ENCODE results near the gene SLC8B1.

SLC8B1 gene

DNA sequence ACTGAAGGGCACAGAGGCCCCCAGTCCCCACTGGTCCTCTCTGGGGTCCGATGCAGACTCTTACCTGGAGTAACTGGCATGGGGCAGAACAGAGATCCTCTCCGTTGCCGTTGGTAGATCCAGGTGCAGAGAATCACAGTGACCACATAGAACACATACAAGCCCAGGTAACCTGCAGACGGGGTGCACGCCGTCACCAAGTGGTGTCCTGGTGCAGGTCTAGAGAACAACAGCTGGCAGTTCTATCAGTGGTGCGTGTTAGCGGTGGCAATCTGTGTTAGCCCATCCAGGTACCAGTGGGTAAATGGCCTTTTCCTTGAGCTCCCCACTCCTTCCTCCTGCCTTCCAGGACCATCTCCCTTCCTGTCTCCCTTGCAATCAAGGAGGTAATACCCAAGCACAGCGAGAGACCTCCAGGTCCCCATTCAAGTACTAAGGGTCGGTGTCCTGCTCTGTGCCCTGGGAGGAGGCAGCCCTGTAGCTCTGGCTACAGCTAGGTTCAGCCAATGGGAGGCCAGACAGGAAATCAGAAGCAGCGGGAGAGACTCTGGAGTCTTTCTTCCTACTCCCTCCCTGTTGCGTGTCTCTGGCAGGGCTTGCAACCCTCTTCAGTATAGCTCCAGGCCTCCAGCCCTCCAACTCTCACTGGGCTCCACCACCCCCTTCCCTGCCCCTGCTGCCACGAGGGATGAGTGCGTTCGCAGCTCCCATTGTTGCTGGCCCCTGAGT is 15.8 kb downstream of the SLC8B1 start:
- DNase-seq: no peak

- DNase-seq: no peak
Measured at GRCh38 chr12:113318046-113318656, 16.8 kb downstream of the SLC8B1 start.

DNA sequence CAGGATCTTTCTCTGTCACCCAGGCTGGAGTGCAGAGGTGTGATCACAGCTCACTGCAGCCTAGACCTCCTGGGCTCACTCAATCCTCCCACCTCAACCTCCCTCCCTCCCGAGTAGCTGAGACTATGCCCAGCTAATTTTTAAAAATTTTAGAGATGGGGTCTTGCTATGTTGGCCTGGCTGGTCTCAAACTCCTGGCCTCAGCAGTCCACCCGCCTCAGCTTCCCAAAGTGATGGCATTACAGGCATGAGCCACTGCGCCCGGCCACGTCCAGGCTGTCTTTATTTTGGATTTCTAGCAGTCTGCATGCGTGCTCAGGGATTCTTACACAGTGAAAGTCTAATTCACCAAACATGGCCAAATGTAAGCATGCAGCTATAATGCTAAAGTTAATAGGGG is 17.8 kb downstream of the SLC8B1 start:
- DNase-seq: no peak

DNA sequence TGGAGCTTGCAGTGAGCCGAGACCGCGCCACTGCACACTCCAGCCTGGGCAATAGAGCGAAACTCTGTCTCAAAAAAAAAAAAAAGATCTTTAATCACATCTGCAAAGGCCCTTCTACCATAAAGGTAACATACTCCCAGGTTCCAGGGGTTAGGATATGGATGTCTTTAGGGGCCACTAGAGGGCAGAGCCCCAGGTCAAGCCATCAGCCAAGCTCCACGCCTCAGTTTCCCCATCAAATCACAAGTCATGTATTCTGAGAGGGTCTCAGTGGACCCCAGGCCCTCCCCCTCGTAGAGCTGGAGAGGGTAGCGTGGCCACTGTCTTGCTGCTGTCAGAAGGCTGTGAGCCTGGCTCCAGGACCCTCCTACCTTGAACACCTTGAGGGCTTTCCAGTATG is 18.8 kb downstream of the SLC8B1 start:
- DNase-seq: no peak

DNA sequence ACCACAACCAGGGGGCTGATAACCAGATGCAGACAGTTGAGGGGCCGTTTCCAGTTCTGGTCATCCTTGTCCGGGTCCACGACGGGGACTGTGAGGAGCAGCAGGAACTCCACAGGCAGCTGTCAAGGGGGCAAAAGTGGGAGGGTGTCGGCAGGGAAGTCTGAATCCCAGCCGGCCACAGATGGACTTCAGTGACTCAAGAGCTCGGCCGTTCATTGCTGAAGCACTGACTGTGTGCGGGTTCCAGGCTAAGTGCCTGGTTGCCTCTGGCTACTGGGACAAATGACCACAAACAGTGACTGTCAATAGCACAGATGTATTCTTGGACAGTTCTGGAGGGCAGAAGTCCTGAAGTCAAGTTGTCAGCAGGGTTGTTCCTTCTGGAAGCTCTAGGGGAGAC is 19.6 kb downstream of the SLC8B1 start:
- DNase-seq: no peak

DNA sequence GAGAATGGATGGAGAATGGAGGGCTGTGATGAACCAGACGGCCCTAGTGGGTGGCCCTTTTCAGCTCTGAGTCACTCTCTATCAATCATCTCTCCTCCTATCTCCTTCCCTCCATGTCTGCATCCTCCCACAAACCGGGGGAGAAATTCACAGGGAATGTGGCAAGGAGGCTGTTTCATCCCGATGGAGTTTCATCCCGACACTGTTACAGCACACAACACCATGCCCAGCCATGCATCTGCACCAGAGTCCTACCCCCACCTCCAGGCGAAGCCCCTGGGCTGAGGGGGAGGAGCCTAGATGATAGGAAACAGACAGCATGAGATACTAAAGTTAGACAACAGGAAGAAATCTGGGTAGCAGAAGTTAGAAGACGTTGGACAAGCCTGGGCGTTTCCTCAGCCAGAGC is 20.8 kb downstream of the SLC8B1 start:
- no peak for DNase-seq

- no peak for DNase-seq
Measured at GRCh38 chr12:113310489-113310888, 24.4 kb downstream of the SLC8B1 start.

DNA sequence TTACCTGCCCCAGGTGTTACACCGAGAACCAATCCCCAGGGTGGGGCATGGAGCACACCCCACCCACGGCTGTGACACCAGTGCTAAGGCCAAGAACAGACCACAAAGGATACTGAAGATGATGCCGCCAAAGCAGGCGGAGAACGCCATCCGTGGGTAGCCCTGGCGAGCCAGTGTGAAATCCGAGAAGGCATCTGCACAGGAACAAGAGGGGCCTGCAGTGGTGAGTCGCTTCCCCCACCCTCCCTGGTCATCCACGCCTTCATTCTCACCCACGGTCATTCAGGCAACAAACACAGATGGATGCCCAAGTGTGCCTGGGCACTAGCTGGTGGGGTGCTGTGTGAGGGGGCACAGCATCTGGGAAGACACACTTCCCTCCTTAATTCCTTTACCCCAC is 28.5 kb downstream of the SLC8B1 start:
- DNase-seq: peak in 1 of 2 donors; percentile 10

- DNase-seq: no peak
Measured at GRCh38 chr12:113305281-113305856, 29.5 kb downstream of the SLC8B1 start.

GRCh38 chr12:113302886-113303640 is 31.8 kb downstream of the SLC8B1 start:
- DNase-seq: peak; percentile 54 to 72

DNA sequence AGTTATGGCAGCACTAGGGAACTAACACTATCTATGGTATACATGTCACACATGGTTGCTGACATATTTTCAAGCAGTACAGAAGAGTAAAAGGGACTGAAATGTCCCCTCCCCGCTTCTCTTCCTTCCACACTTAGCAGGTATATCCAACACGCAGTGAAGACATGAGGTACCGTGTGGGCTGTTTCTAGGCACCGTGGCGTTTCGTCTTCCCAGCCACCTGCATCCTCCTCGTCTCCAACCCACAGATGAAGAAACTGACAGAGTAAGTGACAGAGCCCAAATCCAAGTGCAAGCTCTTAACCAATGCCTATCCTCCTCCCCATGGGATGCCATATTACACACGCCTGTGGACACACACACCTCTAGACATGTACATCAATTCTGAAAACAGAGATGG is 32.4 kb downstream of the SLC8B1 start:
- no peak for DNase-seq

DNA sequence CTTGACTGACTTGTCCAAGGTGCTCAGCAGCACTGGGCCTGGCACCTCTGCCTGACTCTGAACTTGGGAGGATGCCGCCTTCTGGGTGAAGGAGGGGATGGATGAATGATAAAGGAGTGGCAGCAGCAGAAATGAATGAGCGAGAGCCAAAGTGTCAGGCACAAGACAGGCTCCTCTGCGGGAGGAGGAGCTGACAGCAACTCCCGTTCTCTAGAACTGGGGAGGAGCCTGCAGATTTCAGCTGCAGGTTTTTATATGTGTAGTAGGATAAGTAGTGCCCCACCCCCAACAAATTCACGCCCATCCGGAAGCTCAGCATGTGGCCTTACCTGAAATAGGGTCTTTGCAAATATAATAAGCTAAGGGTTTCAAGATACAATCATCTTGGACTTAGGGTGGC is 33.1 kb downstream of the SLC8B1 start:
- no peak for DNase-seq

GRCh38 chr12:113299619-113300237 is 35.2 kb downstream of the SLC8B1 start:
- no peak for DNase-seq

DNA sequence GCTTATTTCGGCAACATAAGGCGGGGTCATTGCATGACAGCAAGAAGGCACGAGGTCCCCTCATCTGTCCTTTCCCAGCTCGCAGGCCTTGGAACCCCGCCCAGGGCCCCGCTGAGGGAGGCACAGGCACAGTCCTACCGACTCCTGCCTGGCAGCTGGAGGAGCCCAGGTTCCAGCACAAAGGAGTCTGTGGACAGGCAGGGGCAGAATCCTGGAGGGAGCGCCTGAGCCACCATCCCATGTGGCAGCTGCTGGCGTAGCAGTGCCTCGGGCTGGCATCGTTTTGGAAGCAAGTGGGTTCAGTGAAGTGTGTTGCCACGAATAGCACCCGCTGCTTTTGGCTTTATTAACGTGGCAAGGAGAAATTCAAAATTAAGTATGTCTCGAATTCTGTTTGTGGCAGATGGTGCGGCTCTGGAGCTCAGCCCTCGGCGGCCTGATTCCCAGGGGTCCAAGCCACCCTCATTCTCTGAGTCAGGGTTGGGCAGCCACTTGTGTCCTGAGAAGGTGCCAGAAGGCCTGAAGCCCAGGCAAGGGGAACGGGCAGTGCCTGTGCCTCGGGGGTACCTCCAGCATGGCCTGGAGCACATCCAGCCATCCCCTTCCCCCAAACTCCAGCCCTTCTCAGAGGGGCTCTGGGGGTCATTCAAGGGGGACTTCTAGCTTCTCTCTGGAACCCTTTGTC is 35.9 kb downstream of the SLC8B1 start:
- DNase-seq: no peak

GRCh38 chr12:113298472-113298817 is 36.5 kb downstream of the SLC8B1 start:
- no peak for DNase-seq

DNA sequence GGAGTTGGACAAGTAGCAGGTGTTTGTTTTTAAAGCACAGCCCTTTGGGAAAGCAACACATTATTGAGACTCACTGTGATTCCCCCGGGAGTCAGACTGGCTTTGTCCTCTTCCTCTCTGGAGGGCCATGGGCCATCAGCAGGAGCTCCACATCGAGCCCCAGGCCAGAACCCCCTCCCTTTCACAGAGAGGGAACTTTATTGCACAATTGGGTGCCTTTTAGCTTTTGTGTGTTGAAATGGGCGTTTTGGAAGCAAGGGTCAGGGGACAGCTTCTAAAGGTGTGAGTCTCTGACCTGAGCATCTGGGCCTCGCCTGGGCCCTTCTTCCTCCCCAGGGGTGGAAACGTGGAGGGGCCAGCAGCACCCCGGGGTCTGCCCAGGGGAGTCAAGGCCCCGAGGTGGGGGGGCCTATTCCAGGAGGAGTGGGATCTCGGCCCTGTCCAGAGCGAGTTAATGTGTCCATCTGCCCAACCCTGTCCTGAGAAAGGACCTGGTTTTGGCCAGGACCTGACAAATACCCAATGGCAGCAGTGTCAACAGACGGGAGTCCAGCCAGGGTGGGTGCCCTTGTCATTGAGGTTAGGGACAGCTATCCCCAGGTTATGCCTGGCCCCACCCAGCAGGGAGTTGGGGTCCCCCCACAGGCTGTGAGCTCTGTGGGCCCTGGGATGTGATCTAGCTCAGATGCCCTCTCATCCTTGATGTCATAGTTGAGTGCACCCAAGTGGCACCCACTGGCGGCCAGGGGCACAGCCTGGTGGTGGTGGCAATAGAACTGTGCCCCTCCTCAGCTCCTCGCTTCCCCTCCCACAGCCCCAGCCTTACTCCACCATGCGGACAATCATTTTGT is 37.1 kb downstream of the SLC8B1 start:
- DNase-seq: no peak

GRCh38 chr12:113297214-113297587 is 37.7 kb downstream of the SLC8B1 start:
- no peak for DNase-seq

DNA sequence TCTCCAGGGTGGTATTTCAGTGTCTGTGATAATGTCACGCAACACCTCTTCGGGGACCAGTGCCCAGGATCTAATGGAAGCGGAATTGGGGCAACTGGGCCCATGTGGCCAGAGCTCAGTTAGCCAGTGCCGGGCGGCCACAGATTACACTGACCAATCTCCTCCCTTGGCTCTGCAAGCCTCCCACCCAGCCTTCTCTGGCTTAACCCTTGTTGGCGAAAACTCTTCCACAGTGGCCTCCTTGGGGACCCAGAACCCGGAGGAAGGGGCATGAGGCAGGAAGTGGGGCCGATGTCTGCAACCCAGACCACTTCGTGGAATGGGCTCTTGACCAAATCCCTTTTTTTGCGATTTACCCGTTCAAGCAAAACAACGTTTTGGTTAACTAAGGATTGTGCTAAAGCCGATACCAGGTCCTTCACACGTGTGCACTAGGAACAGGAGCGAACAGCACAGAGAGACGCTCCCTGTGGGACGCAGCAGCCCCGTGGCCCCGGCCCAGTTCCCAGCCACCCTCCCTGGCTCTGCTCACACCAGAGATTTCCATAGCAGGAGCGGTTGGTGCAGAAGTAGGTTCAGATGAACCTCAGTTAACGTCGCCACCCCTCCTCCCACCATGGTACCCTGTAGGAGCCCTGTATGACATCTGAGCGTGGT is 38.2 kb downstream of the SLC8B1 start:
- DNase-seq: no peak

GRCh38 chr12:113295886-113296556 is 38.9 kb downstream of the SLC8B1 start:
- no peak for DNase-seq

DNA sequence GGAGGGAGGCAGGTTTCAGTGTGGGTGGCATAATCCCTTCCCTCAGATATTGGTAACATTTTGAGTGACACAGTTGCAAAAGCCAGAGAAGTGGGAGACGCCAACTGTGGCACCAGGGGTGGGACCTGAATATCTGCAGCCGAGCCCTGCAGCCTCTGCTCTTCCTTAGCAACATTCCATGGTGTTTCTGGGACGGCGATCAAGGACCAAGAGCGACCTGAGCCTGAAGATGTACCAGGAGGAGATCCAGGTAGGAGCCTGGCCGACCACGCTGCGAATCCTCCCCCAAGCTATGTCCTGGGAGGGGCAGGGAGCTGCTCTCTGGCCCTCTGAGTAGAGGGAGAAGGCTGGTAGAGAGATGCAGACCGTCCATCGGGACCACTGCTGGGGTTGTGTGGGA is 41.8 kb downstream of the SLC8B1 start:
- DNase-seq: no peak
